VCaP (cell line): ENCODE measurements around the gene ZNF592.

ENCODE experiments used
- H3K27ac ChIP-seq: fragments of 450-650 bp; 2 replicates; pipeline ENCODE4 v1.5.1; 2017
- TF ChIP-seq, protein P1 (sequence below): fragments of 450-650 bp; conservative IDR thresholded peaks from 2 replicates; pipeline ENCODE4 v1.5.1; 2017; ENCODE audit warnings: mild to moderate bottlenecking, moderate library complexity

ZNF592 gene, protein sequence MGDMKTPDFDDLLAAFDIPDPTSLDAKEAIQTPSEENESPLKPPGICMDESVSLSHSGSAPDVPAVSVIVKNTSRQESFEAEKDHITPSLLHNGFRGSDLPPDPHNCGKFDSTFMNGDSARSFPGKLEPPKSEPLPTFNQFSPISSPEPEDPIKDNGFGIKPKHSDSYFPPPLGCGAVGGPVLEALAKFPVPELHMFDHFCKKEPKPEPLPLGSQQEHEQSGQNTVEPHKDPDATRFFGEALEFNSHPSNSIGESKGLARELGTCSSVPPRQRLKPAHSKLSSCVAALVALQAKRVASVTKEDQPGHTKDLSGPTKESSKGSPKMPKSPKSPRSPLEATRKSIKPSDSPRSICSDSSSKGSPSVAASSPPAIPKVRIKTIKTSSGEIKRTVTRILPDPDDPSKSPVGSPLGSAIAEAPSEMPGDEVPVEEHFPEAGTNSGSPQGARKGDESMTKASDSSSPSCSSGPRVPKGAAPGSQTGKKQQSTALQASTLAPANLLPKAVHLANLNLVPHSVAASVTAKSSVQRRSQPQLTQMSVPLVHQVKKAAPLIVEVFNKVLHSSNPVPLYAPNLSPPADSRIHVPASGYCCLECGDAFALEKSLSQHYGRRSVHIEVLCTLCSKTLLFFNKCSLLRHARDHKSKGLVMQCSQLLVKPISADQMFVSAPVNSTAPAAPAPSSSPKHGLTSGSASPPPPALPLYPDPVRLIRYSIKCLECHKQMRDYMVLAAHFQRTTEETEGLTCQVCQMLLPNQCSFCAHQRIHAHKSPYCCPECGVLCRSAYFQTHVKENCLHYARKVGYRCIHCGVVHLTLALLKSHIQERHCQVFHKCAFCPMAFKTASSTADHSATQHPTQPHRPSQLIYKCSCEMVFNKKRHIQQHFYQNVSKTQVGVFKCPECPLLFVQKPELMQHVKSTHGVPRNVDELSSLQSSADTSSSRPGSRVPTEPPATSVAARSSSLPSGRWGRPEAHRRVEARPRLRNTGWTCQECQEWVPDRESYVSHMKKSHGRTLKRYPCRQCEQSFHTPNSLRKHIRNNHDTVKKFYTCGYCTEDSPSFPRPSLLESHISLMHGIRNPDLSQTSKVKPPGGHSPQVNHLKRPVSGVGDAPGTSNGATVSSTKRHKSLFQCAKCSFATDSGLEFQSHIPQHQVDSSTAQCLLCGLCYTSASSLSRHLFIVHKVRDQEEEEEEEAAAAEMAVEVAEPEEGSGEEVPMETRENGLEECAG (N-terminal part only)

DNA sequence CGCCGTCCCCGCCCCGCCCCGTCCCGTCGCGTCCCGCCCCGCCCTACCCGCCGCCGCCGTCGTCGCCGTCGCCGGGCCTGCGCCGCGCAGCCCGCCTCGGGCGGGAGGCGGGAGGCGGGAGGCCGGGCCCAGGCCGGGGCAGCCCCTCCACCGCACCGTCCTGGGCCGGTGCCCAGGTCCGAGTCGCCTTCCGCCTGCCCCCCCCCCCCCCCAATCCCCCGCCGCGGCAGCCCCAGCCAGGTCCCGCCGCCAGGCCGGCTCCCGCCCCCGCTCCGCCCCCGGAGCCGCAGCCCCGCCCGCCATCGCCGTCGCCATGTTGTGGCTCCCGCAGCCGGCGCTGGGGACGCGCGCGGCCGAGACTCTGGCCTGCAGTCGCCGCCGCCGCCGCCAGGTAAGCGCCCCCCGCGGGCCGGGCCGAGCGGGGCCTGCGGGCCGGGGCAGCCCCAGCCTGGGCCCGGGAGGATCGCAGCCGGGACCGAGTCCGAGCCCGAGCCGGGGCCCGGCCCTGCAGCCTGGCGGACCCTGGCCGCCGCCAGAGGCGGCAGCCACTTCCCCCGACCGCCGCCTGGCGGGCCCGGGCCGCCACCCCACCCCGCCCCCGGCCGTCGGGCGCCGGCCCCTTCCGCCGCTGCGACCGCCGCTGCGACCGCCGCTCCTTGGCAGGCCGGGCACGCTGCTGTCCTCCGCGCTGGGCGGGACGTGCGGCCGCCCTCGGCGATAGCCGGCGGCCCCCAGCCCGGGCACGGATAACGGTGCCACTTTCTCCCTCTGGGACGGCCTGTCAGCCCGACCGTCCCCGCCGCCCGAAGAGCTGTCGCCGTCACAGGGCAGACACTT lies at the start of gene ZNF592:
TSS of gene ZNF592 (plus strand) at position 319 of the 837 bp plus-strand sequence. CDS start 34,084 bp downstream, outside the sequence.
- TF ChIP-seq, protein P1, sequence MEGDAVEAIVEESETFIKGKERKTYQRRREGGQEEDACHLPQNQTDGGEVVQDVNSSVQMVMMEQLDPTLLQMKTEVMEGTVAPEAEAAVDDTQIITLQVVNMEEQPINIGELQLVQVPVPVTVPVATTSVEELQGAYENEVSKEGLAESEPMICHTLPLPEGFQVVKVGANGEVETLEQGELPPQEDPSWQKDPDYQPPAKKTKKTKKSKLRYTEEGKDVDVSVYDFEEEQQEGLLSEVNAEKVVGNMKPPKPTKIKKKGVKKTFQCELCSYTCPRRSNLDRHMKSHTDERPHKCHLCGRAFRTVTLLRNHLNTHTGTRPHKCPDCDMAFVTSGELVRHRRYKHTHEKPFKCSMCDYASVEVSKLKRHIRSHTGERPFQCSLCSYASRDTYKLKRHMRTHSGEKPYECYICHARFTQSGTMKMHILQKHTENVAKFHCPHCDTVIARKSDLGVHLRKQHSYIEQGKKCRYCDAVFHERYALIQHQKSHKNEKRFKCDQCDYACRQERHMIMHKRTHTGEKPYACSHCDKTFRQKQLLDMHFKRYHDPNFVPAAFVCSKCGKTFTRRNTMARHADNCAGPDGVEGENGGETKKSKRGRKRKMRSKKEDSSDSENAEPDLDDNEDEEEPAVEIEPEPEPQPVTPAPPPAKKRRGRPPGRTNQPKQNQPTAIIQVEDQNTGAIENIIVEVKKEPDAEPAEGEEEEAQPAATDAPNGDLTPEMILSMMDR, result peak; percentile 71
- H3K27ac ChIP-seq, result peak within 1 kb of the TSS; percentile 98

DNA sequence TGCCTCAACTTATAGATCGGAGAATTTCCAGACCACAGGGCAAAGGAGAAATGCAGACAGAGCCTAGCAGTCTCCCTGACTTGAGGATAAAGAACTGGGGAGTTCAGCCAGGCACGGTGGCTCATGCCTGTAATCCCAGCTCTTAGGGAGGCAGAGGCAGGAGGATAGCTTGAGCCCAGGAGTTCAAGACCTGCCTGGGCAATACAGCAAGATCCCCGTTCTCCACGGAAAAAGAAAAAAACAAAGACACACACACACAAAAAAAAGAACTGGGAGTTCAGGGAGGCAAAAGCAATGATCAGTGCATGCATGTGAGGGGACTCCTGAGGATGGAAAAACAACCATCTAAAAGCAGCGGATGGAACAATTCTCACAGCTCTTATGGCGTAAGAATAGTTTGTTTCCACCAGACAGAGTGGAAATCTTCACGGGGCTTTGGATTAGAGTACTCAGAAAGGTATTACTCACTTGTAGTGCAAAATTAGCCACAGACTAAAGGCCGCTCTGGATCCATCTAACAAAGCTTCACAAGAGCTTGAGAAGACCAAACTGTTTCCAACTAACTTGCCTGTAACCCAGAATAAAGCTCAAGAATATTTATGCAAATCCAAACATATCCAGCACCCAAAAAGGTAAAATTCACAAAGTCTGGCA lies 48.7 kb upstream of the ZNF592 start:
- TF ChIP-seq, protein P1, result no peak
- H3K27ac ChIP-seq, result no peak overlapping the region

DNA sequence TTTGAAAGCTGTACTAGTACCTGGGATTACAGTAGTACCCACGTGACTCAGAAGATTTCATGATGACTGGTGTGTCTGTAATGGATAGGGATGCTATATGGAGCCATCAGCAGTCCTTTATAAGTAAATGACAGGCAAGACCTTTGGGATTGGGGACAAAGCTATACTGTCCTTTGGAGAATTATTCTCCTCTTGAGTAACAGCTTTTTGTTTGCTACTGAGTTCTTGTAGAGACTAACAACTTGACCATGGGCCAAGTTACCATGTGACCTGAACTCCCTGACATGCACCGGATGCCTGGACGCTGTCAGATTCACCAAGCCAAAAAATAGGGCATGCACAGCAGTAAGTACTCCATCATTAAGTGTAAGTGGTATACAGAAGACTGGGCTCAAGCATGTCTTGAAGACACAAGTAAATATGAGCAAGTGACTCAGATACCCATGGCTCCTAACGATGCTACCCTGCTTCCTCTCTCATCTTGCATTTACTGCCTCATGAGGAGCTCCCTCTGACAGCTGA lies 45.4 kb upstream of the ZNF592 start:
- TF ChIP-seq, protein P1, result no peak
- no peak overlapping the region for H3K27ac ChIP-seq

DNA sequence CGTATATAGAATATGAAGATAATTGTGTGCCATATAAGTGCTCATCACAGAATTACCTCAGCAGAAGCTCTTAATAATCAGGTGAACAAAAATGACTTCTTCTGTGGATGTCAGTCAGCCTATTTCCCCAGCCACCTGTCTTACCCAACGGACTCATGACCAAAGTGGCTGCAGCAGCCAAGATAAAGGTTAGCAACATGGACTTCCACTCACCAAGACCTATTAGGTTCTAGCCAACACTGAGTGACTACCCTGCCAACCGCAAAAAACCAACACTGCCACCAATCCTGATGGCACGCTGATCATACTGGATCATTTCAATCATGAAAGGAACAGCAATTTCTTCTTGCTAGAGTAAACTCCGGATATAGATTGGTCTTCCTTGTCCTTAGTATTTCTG lies 44.6 kb upstream of the ZNF592 start:
- H3K27ac ChIP-seq, result no peak overlapping the region
- TF ChIP-seq, protein P1, result no peak

DNA sequence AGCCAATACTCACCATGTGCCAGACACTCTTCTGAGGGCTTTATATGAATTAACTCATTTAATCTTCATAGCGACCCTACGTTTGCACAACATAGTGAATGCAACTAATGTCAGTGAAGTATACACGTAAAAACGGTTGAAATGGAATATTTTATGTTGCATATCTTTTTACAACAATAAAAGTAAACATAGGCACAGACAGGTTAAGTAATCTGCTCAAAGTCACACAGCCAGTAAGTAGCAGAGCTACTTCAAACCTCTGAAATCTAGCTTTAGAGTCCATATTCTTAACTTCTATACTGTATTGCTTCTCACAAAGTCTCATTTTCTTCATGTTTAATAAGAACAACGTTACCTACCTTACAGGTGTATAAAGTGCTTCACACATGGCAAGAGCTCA lies 34.0 kb upstream of the ZNF592 start:
- TF ChIP-seq, protein P1, result no peak
- H3K27ac ChIP-seq, result peak overlapping the region; percentile 91

DNA sequence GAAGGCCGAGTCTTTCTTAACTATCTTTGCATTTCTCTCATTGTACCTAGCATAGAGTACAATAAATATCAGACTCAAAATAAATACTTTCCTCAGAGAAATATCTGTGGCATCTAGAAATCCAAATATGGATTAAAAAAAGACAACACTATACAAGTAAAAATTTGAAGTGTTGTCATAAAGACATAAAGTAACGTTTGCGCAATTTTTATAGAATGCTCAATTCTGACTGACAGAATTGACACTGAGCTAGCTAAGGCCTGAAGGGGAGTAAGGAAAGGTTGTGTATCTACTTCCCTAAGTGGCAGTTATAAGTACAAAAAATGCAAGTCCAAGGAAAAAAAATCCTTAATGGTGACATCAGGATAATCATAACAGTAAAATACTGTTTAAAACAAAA lies 33.6 kb upstream of the ZNF592 start:
- H3K27ac ChIP-seq, result peak overlapping the region; percentile 91

More for the DNA sequence above, 33.6 kb upstream of the ZNF592 start:
- TF ChIP-seq, protein P1, result no peak
